HEK293 (cell line): ENCODE results near the gene ARHGAP32.

Source experiments
- CTCF ChIA-PET: fragments of 350-600 bp; formaldehyde crosslinking; extraction: SDS; loops from one replicate; lab custom pipeline; 2021; ENCODE audit warnings: antibody characterized with exemption; lab: Yijun Ruan, JAX
- POLR2A ChIA-PET: fragments of 300-600 bp; formaldehyde crosslinking; extraction: SDS; loops from one replicate; lab custom pipeline; 2020; ENCODE audit warnings: antibody characterized with exemption, inconsistent platforms; lab: Yijun Ruan, JAX
- H3K27ac ChIP-seq: fragments of 200-500 bp; sonication (Bioruptor generic); 2 replicates; pipeline ENCODE4 v1.5.1; 2014; ENCODE audit warnings: low read depth, low read length, control low read depth, inconsistent platforms; ENCODE audit errors: extremely low read depth
- H3K36me3 ChIP-seq, 2 experiments: fragments of 200-500 bp in 1 of 2; sonication (Bioruptor generic) in 1 of 2; 1 replicate in 1 of 2; 2 replicates in 1 of 2; pipeline ENCODE4 v1.5.1; 2014 to 2017; ENCODE audit warnings: inconsistent platforms in 2 of 2, low read length in 2 of 2; ENCODE audit not compliant: control insufficient read depth in 2 of 2, insufficient read depth in 1 of 2
- H3K4me1 ChIP-seq: fragments of 200-500 bp; sonication (Bioruptor generic); 2 replicates; pipeline ENCODE4 v1.5.1; 2014; ENCODE audit warnings: mild to moderate bottlenecking, low read length, inconsistent platforms; ENCODE audit not compliant: control insufficient read depth, insufficient read depth
- H3K4me3 ChIP-seq: 2 replicates; pipeline ENCODE4 v1.5.1; 2011; ENCODE audit warnings: low read depth, mild to moderate bottlenecking, control low read depth, low read length, moderate library complexity
- H3K9me3 ChIP-seq: fragments of 200-500 bp; sonication (Bioruptor generic); 2 replicates; pipeline ENCODE4 v1.5.1; 2014; ENCODE audit warnings: low read depth, low read length, inconsistent platforms; ENCODE audit not compliant: control insufficient read depth, insufficient read depth
- HOXA7 ChIP-seq: sonication (generic); formaldehyde crosslinking; IDR thresholded peaks from 2 replicates; pipeline ENCODE4 v1.8.1; 2022; ENCODE audit warnings: missing genetic modification reagents, borderline replicate concordance
- HOXC10 ChIP-seq: sonication (generic); formaldehyde crosslinking; IDR thresholded peaks from 2 replicates; pipeline ENCODE4 v1.8.1; 2023; ENCODE audit warnings: mild to moderate bottlenecking, missing genetic modification reagents
- KLF1 ChIP-seq: fragments of 450-650 bp; formaldehyde crosslinking; IDR thresholded peaks from 2 replicates; pipeline ENCODE4 v1.5.1; 2016; ENCODE audit warnings: missing biosample characterization, missing genetic modification characterization
- KLF7 ChIP-seq: fragments of 450-650 bp; formaldehyde crosslinking; IDR thresholded peaks from 2 replicates; pipeline ENCODE4 v1.5.1; 2016; ENCODE audit warnings: missing biosample characterization, missing genetic modification characterization, borderline replicate concordance
- YY1 ChIP-seq: fragments of 450-650 bp; formaldehyde crosslinking; IDR thresholded peaks from 2 replicates; pipeline ENCODE4 v1.5.1; 2018; ENCODE audit warnings: missing biosample characterization, missing genetic modification characterization
- ZBTB1 ChIP-seq: fragments of 450-650 bp; formaldehyde crosslinking; IDR thresholded peaks from 2 replicates; pipeline ENCODE4 v1.5.1; 2016; ENCODE audit warnings: missing biosample characterization, missing genetic modification characterization
- ZBTB17 ChIP-seq: fragments of 450-650 bp; formaldehyde crosslinking; IDR thresholded peaks from 2 replicates; pipeline ENCODE4 v1.5.1; 2016; ENCODE audit warnings: missing biosample characterization, missing genetic modification characterization
- ZFP3 ChIP-seq: fragments of 450-650 bp; formaldehyde crosslinking; IDR thresholded peaks from 2 replicates; pipeline ENCODE4 v1.5.1; 2016; ENCODE audit warnings: low read depth, missing biosample characterization, missing genetic modification characterization
- ZNF114 ChIP-seq: fragments of 450-650 bp; formaldehyde crosslinking; IDR thresholded peaks from 2 replicates; pipeline ENCODE4 v1.5.0; 2017; ENCODE audit warnings: missing biosample characterization, missing genetic modification characterization
- ZNF133 ChIP-seq: fragments of 450-650 bp; formaldehyde crosslinking; IDR thresholded peaks from 2 replicates; pipeline ENCODE4 v1.5.1; 2016; ENCODE audit warnings: missing biosample characterization, missing genetic modification characterization
- ZNF155 ChIP-seq: fragments of 450-650 bp; formaldehyde crosslinking; IDR thresholded peaks from 2 replicates; pipeline ENCODE4 v1.5.1; 2016; ENCODE audit warnings: missing biosample characterization, missing genetic modification characterization
- ZNF292 ChIP-seq: fragments of 450-650 bp; formaldehyde crosslinking; IDR thresholded peaks from 2 replicates; pipeline ENCODE4 v1.5.1; 2016; ENCODE audit warnings: low read depth, missing biosample characterization, missing genetic modification characterization, borderline replicate concordance
- ZNF391 ChIP-seq: fragments of 450-650 bp; formaldehyde crosslinking; IDR thresholded peaks from 2 replicates; pipeline ENCODE4 v1.5.1; 2016; ENCODE audit warnings: low read depth, missing biosample characterization, missing genetic modification characterization, borderline replicate concordance
- ZNF404 ChIP-seq: fragments of 450-650 bp; formaldehyde crosslinking; IDR thresholded peaks from 2 replicates; pipeline ENCODE4 v1.5.1; 2017; ENCODE audit warnings: missing biosample characterization, missing genetic modification characterization
- ZNF416 ChIP-seq: fragments of 450-650 bp; formaldehyde crosslinking; IDR thresholded peaks from 2 replicates; pipeline ENCODE4 v1.5.1; 2016; ENCODE audit warnings: missing biosample characterization, missing genetic modification characterization
- ZNF514 ChIP-seq: fragments of 450-650 bp; formaldehyde crosslinking; IDR thresholded peaks from 2 replicates; pipeline ENCODE4 v1.5.1; 2016; ENCODE audit warnings: missing biosample characterization, missing genetic modification characterization
- ZNF530 ChIP-seq: fragments of 450-650 bp; formaldehyde crosslinking; IDR thresholded peaks from 2 replicates; pipeline ENCODE4 v1.5.1; 2016; ENCODE audit warnings: low read depth, missing biosample characterization, missing genetic modification characterization
- ZNF585B ChIP-seq: fragments of 450-650 bp; formaldehyde crosslinking; IDR thresholded peaks from 2 replicates; pipeline ENCODE4 v1.5.1; 2016; ENCODE audit warnings: missing biosample characterization, missing genetic modification characterization
- ZNF600 ChIP-seq: fragments of 450-650 bp; formaldehyde crosslinking; IDR thresholded peaks from 2 replicates; pipeline ENCODE4 v1.5.1; 2016; ENCODE audit warnings: missing biosample characterization, missing genetic modification characterization
- ZNF629 ChIP-seq: fragments of 450-650 bp; formaldehyde crosslinking; IDR thresholded peaks from 2 replicates; pipeline ENCODE4 v1.5.1; 2017; ENCODE audit warnings: missing biosample characterization, missing genetic modification characterization
- ZNF670 ChIP-seq: fragments of 450-650 bp; formaldehyde crosslinking; IDR thresholded peaks from 2 replicates; pipeline ENCODE4 v1.5.1; 2016; ENCODE audit warnings: missing biosample characterization, missing genetic modification characterization, low read depth
- ZNF701 ChIP-seq: fragments of 450-650 bp; formaldehyde crosslinking; IDR thresholded peaks from 2 replicates; pipeline ENCODE4 v1.5.1; 2016; ENCODE audit warnings: missing biosample characterization, missing genetic modification characterization
- ZNF776 ChIP-seq: fragments of 450-650 bp; formaldehyde crosslinking; IDR thresholded peaks from 2 replicates; pipeline ENCODE4 v1.5.0; 2017; ENCODE audit warnings: missing biosample characterization, missing genetic modification characterization, borderline replicate concordance
- ZSCAN4 ChIP-seq: fragments of 450-650 bp; formaldehyde crosslinking; IDR thresholded peaks from 2 replicates; pipeline ENCODE4 v1.5.1; 2017; ENCODE audit warnings: missing biosample characterization, missing genetic modification characterization
- TF ChIP-seq, protein P1 (sequence below): fragments of 450-650 bp; formaldehyde crosslinking; IDR thresholded peaks from 2 replicates; pipeline ENCODE4 v1.5.1; 2016; ENCODE audit warnings: missing biosample characterization, missing genetic modification characterization
- TF ChIP-seq, protein P2 (sequence below): fragments of 450-650 bp; formaldehyde crosslinking; IDR thresholded peaks from 2 replicates; pipeline ENCODE4 v1.5.1; 2016; ENCODE audit warnings: missing biosample characterization, missing genetic modification characterization
- TF ChIP-seq, protein P3 (sequence below): fragments of 450-650 bp; formaldehyde crosslinking; IDR thresholded peaks from 2 replicates; pipeline ENCODE4 v1.5.1; 2017; ENCODE audit warnings: missing biosample characterization, missing genetic modification characterization

Gene ARHGAP32

DNA sequence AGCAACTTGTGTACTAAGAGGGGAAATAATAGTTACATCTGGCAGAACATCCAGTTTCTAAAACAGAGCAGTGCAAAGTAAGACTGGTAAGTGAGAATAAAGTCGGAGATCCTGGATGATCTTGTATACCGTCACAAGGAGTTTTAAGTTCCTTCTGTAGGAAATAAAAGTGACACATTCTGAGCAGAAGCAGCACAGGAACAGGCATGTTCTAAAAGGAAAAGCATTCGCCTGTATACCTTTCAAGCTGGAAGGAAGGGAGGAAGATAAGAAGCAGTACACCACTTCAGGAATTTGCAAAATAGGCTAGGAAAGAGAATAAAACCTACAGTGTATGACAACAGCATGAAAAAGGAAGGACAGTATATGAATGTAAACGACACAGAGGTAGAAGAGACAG is 143.2 kb downstream of the ARHGAP32 start:
- POLR2A ChIA-PET = no interaction called here
- Histone ChIP-seq H3K9me3 (no peaks in the 10 kb centered on the region), H3K36me3 (no peaks in the 10 kb centered on the region), H3K4me3 (no peak overlapping the region), H3K27ac (no peak overlapping the region), H3K4me1 (no peaks in the 10 kb centered on the region)
- CTCF ChIA-PET = no interaction called here
- TF ChIP-seq, protein P1, sequence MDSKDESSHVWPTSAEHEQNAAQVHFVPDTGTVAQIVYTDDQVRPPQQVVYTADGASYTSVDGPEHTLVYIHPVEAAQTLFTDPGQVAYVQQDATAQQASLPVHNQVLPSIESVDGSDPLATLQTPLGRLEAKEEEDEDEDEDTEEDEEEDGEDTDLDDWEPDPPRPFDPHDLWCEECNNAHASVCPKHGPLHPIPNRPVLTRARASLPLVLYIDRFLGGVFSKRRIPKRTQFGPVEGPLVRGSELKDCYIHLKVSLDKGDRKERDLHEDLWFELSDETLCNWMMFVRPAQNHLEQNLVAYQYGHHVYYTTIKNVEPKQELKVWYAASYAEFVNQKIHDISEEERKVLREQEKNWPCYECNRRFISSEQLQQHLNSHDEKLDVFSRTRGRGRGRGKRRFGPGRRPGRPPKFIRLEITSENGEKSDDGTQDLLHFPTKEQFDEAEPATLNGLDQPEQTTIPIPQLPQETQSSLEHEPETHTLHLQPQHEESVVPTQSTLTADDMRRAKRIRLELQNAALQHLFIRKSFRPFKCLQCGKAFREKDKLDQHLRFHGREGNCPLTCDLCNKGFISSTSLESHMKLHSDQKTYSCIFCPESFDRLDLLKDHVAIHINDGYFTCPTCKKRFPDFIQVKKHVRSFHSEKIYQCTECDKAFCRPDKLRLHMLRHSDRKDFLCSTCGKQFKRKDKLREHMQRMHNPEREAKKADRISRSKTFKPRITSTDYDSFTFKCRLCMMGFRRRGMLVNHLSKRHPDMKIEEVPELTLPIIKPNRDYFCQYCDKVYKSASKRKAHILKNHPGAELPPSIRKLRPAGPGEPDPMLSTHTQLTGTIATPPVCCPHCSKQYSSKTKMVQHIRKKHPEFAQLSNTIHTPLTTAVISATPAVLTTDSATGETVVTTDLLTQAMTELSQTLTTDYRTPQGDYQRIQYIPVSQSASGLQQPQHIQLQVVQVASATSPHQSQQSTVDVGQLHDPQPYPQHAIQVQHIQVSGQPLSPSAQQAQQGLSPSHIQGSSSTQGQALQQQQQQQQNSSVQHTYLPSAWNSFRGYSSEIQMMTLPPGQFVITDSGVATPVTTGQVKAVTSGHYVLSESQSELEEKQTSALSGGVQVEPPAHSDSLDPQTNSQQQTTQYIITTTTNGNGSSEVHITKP (tag by site-specific recombination) = no peak
- TF ChIP-seq KLF7 (tag by site-specific recombination) (no peak), ZBTB17 (tag by site-specific recombination) (no peak), ZBTB1 (tag by site-specific recombination) (no peak), ZNF404 (tag by site-specific recombination) (no peak), KLF1 (tag by site-specific recombination) (no peak), ZNF391 (tag by site-specific recombination) (no peak), ZNF514 (tag by site-specific recombination) (no peak), ZNF155 (tag by site-specific recombination) (no peak), ZNF133 (tag by site-specific recombination) (no peak), ZNF114 (tag by site-specific recombination) (no peak), YY1 (tag by site-specific recombination) (no peak), ZNF670 (no peak), ZNF416 (tag by site-specific recombination) (no peak)
- TF ChIP-seq, protein P2, sequence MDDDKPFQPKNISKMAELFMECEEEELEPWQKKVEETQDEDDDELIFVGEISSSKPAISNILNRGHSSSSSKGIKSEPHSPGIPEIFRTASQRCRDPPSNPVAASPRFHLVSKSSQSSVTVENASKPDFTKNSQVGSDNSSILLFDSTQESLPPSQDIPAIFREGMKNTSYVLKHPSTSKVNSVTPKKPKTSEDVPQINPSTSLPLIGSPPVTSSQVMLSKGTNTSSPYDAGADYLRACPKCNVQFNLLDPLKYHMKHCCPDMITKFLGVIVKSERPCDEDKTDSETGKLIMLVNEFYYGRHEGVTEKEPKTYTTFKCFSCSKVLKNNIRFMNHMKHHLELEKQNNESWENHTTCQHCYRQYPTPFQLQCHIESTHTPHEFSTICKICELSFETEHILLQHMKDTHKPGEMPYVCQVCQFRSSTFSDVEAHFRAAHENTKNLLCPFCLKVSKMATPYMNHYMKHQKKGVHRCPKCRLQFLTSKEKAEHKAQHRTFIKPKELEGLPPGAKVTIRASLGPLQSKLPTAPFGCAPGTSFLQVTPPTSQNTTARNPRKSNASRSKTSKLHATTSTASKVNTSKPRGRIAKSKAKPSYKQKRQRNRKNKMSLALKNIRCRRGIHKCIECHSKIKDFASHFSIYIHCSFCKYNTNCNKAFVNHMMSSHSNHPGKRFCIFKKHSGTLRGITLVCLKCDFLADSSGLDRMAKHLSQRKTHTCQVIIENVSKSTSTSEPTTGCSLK = no peak

- CTCF ChIA-PET = interaction anchor here (0.6 to 0.8 kb wide), 3 partner anchors 10 to 318 kb away, joined by 3 to 6 read pairs (median 4); no protein-coding TSS in a partner anchor
- TF ChIP-seq ZSCAN4 (tag by site-specific recombination) = no peak
- TF ChIP-seq ZNF629 (tag by site-specific recombination) = no peak
- no peak for TF ChIP-seq ZNF701 (tag by site-specific recombination)
- TF ChIP-seq, protein P3, sequence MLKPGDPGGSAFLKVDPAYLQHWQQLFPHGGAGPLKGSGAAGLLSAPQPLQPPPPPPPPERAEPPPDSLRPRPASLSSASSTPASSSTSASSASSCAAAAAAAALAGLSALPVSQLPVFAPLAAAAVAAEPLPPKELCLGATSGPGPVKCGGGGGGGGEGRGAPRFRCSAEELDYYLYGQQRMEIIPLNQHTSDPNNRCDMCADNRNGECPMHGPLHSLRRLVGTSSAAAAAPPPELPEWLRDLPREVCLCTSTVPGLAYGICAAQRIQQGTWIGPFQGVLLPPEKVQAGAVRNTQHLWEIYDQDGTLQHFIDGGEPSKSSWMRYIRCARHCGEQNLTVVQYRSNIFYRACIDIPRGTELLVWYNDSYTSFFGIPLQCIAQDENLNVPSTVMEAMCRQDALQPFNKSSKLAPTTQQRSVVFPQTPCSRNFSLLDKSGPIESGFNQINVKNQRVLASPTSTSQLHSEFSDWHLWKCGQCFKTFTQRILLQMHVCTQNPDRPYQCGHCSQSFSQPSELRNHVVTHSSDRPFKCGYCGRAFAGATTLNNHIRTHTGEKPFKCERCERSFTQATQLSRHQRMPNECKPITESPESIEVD = no peak
- TF ChIP-seq ZFP3 (tag by site-specific recombination) = no peak
- TF ChIP-seq ZBTB1 (tag by site-specific recombination) = no peak
- no peak for TF ChIP-seq ZNF292
- TF ChIP-seq ZNF776 = no peak
- no peak for TF ChIP-seq HOXA7 (CRISPR knock-in tag)
- TF ChIP-seq ZNF530 (tag by site-specific recombination) = no peak
- no peak for TF ChIP-seq ZNF600
- TF ChIP-seq ZNF585B (tag by site-specific recombination) = no peak
- TF ChIP-seq HOXC10 (CRISPR knock-in tag) = no peak
Observed at GRCh38 chr11:129045150-129045549, 147.0 kb downstream of the ARHGAP32 start.

More at GRCh38 chr11:129045150-129045549, 147.0 kb downstream of the ARHGAP32 start:
- POLR2A ChIA-PET = no interaction called here
- 0 out of 2 replicates have a peak, but pooled peaks cover 2% of the 10 kb centered on the region for H3K4me1 ChIP-seq
- no peaks in the 10 kb centered on the region for H3K9me3 ChIP-seq
- H3K4me3 ChIP-seq = no peak overlapping the region
- H3K27ac ChIP-seq = no peak overlapping the region
- no peaks in the 10 kb centered on the region for H3K36me3 ChIP-seq
